ENCODE results near the gene DNM3. TPM values are rescaled to one million over a fixed set of nuclear protein-coding genes. Genes with fewer than 3 reads are reported as not detected.

DNM3 gene
- total RNA-seq, 1 donor from 2014 or later, result 7.7 TPM

DNA sequence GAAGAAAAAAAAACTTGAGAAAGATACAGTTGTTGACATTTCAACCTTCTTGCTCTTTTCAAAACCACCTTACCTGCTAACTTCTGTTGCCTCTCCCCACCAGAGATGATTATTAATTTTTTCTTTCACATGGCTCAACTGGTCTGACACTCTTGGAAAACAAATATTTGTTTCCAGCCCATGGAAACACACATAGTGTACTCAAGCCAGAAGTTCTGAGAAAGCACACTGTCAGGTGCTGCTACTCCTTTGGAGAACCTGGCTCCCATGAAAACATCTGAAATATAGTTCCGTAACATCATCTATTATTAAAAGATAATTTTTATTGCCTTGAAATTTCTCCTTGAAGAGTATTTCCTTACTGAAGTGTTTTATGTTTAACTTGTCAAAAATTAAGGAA lies 434.2 kb downstream of the DNM3 start:
- Mint-ChIP-seq H3K4me1 (ENCODE audit: unreplicated experiment) (no peaks in the 10 kb centered on the region), H3K4me3 (ENCODE audit: unreplicated experiment) (no peak overlapping the region), H3K36me3 (ENCODE audit: low read depth, unreplicated experiment) (no peaks in the 10 kb centered on the region), H3K27me3 (ENCODE audit: unreplicated experiment) (peaks cover 1% of the 10 kb centered on the region), H3K9me3 (ENCODE audit: unreplicated experiment) (no peaks in the 10 kb centered on the region), H3K27ac (ENCODE audit: unreplicated experiment) (no peak overlapping the region)
- no peak for DNase-seq (ENCODE audit: low spot score)
- TF ChIP-seq, protein P1, sequence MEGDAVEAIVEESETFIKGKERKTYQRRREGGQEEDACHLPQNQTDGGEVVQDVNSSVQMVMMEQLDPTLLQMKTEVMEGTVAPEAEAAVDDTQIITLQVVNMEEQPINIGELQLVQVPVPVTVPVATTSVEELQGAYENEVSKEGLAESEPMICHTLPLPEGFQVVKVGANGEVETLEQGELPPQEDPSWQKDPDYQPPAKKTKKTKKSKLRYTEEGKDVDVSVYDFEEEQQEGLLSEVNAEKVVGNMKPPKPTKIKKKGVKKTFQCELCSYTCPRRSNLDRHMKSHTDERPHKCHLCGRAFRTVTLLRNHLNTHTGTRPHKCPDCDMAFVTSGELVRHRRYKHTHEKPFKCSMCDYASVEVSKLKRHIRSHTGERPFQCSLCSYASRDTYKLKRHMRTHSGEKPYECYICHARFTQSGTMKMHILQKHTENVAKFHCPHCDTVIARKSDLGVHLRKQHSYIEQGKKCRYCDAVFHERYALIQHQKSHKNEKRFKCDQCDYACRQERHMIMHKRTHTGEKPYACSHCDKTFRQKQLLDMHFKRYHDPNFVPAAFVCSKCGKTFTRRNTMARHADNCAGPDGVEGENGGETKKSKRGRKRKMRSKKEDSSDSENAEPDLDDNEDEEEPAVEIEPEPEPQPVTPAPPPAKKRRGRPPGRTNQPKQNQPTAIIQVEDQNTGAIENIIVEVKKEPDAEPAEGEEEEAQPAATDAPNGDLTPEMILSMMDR (IDR thresholded peaks at IDR 0.05; ENCODE audit: unreplicated experiment), result no peak

DNA sequence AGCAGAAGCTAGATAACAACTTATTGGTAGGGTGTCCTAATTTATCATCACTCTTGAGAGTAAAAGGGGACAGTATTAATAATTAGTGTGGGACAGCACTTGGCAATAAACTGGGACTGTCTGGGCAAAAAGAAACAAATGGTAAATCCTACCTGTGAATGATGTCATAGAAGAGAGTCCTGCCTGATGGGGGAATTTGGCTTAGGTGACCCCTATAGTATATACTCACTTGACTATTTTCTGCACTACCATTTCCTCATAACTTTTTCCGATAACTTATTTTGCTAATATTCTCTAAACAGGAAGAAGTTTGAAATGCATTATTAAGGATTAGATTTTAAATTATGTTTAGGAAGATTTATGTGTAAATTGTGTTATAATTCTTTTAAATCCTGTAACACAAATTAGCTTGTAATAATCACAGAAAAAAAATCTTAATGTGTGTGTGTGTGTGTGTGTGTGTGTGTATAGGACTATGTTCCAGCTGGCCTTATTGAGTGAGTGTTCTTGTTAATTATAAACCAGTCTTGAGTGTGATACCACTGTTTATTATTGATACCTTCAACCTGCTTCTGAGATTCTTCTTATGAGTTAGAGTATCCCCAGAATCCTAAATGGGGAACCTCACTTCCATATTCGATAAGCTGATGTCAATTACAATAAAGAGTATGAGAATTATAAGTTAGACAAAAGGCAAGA lies 435.0 kb downstream of the DNM3 start:
- Mint-ChIP-seq H3K27ac (ENCODE audit: unreplicated experiment) (no peak overlapping the region), H3K4me3 (ENCODE audit: unreplicated experiment) (no peak overlapping the region), H3K27me3 (ENCODE audit: unreplicated experiment) (peaks cover 1% of the 10 kb centered on the region), H3K9me3 (ENCODE audit: unreplicated experiment) (no peaks in the 10 kb centered on the region), H3K36me3 (ENCODE audit: low read depth, unreplicated experiment) (no peaks in the 10 kb centered on the region), H3K4me1 (ENCODE audit: unreplicated experiment) (no peaks in the 10 kb centered on the region)
- DNase-seq (ENCODE audit: low spot score), result no peak
- TF ChIP-seq, protein P1 (IDR thresholded peaks at IDR 0.05; ENCODE audit: unreplicated experiment), result no peak

DNA sequence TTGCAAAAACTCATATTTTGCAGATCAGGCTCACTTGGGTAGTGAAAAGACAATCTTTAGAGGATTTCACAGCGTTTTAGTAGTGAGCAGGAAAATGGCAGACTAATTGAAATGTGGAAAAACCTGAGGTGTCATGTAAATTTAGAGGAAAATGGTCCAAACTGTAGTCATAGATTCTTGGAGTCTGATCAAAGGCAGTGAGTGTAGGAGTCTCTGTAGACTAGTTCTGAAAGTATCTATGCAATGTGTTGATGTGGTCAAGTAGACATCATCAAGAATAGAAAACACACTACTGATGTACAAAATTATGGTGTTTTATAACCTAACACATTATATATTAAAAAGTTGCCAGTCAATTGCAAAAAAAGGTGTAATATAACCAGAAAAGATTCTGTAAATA lies 436.0 kb downstream of the DNM3 start:
- no peak overlapping the region for H3K27ac Mint-ChIP-seq (ENCODE audit: unreplicated experiment)

DNA sequence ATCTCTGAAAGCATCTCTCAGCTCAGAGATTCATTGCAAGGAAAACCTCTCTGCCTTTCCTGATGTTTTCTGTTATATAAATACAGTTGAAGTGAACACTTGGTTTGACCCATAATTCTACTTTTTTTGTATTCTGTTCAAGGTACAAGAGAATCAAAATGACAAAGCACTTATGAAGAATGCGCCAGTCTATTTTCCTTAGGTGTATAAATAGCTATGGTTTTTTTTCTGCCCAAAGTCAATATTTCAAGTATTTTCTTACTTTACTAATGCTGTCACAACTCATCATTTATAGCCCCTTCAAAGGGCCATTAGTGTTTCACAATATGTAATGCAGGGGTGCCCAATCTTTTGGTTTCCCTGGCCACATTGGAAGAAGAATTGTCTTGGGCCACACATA lies 436.7 kb downstream of the DNM3 start:
- peaks cover 1% of the 10 kb centered on the region for H3K27me3 Mint-ChIP-seq (ENCODE audit: unreplicated experiment)
- DNase-seq (ENCODE audit: low spot score), result no peak
- TF ChIP-seq, protein P1 (IDR thresholded peaks at IDR 0.05; ENCODE audit: unreplicated experiment), result no peak

More for the DNA sequence above, 436.0 kb downstream of the DNM3 start:
- TF ChIP-seq, protein P1 (IDR thresholded peaks at IDR 0.05; ENCODE audit: unreplicated experiment), result no peak
- peaks cover 1% of the 10 kb centered on the region for H3K27me3 Mint-ChIP-seq (ENCODE audit: unreplicated experiment)
- no peaks in the 10 kb centered on the region for H3K36me3 Mint-ChIP-seq (ENCODE audit: low read depth, unreplicated experiment)
- no peak for DNase-seq (ENCODE audit: low spot score)
- no peak overlapping the region for H3K4me3 Mint-ChIP-seq (ENCODE audit: unreplicated experiment)
- H3K9me3 Mint-ChIP-seq (ENCODE audit: unreplicated experiment), result no peaks in the 10 kb centered on the region
- no peaks in the 10 kb centered on the region for H3K4me1 Mint-ChIP-seq (ENCODE audit: unreplicated experiment)

DNA sequence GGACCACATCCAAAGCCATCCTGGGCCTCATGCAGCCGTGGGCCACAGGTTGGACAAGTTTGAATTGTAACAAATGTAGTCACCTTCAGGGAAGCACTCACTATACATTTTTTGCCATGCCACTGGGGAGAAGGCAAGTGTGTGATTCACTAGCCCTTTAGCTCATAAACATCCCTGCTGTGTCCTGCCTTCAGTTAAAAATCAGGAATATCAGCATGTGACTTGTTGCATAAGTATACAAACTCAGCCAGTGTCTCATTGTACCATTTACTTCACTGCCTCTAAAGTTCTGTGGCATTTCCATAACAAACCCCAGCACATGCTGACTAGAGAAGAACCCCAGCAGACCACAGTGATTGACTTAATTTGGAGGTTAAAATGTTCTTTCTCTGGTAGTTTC lies 437.2 kb downstream of the DNM3 start:
- H3K36me3 Mint-ChIP-seq (ENCODE audit: low read depth, unreplicated experiment), result no peaks in the 10 kb centered on the region
- no peak for DNase-seq (ENCODE audit: low spot score)
- TF ChIP-seq, protein P1 (IDR thresholded peaks at IDR 0.05; ENCODE audit: unreplicated experiment), result no peak
- no peaks in the 10 kb centered on the region for H3K4me1 Mint-ChIP-seq (ENCODE audit: unreplicated experiment)
- H3K9me3 Mint-ChIP-seq (ENCODE audit: unreplicated experiment), result no peaks in the 10 kb centered on the region
- peaks cover 1% of the 10 kb centered on the region for H3K27me3 Mint-ChIP-seq (ENCODE audit: unreplicated experiment)
- no peak overlapping the region for H3K4me3 Mint-ChIP-seq (ENCODE audit: unreplicated experiment)
- no peak overlapping the region for H3K27ac Mint-ChIP-seq (ENCODE audit: unreplicated experiment)

More for the DNA sequence above, 436.7 kb downstream of the DNM3 start:
- H3K4me3 Mint-ChIP-seq (ENCODE audit: unreplicated experiment), result no peak overlapping the region
- H3K4me1 Mint-ChIP-seq (ENCODE audit: unreplicated experiment), result no peaks in the 10 kb centered on the region
- no peak overlapping the region for H3K27ac Mint-ChIP-seq (ENCODE audit: unreplicated experiment)
- H3K9me3 Mint-ChIP-seq (ENCODE audit: unreplicated experiment), result no peaks in the 10 kb centered on the region
- no peaks in the 10 kb centered on the region for H3K36me3 Mint-ChIP-seq (ENCODE audit: low read depth, unreplicated experiment)

Measured in endothelial cell (in vitro differentiated cells).